GM12878 (cell line): ENCODE data around the gene RTN4RL1. TPM values are rescaled to one million over a fixed set of nuclear protein-coding genes. Genes with fewer than 3 reads are reported as not detected.

ENCODE experiments used
- ATAC-seq: fragments of 200-7000 bp; cut with Tn5 transposase; 3 replicates; pipeline ENCODE4 v1.9.1; 2020; ENCODE audit warnings: mild to moderate bottlenecking, moderate library complexity
- BruUV-seq: library from RNA; stranded (reverse); fragments of 400-500 nt; replicated peaks from 2 replicates; lab custom pipeline; 2021; lab: Mats Ljungman, UMichigan
- CTCF ChIA-PET: fragments of 300-600 bp; sonication (Branson Sonifier 250); formaldehyde crosslinking; extraction: SDS; loops from one replicate; lab custom pipeline; 2021; ENCODE audit warnings: inconsistent platforms; lab: Yijun Ruan, JAX
- POLR2A ChIA-PET: fragments of 350-600 bp; formaldehyde crosslinking; extraction: SDS; loops from one replicate; lab custom pipeline; 2021; ENCODE audit warnings: inconsistent platforms; lab: Charles Lee
- RAD21 ChIA-PET: fragments of 300-600 bp; sonication (Branson Sonifier 250); formaldehyde crosslinking; loops from one replicate; lab custom pipeline; 2023; ENCODE audit warnings: antibody characterized with exemption; ENCODE audit not compliant: unreplicated experiment; lab: Charles Lee
- SMC1A ChIA-PET: fragments of 300-600 bp; sonication (Branson Sonifier 250); formaldehyde crosslinking; loops from one replicate; lab custom pipeline; 2023; ENCODE audit not compliant: unreplicated experiment, uncharacterized antibody; lab: Charles Lee
- DNase-seq: peaks from one replicate; pipeline ENCODE4 v3.0.0-alpha.2; 2011; ENCODE audit warnings: low read depth, low spot score
- FAIRE-seq: peaks from 3 replicates; lab custom pipeline; 2011; peaks lifted over from hg19 to GRCh38; lab: Jason Lieb, UNC
- H2AFZ ChIP-seq: 2 replicates; pipeline ENCODE4 v1.6.0; 2011; ENCODE audit warnings: low read depth, low read length, control low read depth; ENCODE audit not compliant: control insufficient read depth
- H3K27ac ChIP-seq: 2 replicates; pipeline ENCODE4 v1.5.1; 2011; ENCODE audit warnings: control low read depth; ENCODE audit not compliant: control insufficient read depth, insufficient read depth
- H3K27me3 ChIP-seq, 2 experiments: replicated peaks in 1 of 2; 2 replicates each; pipeline versions ENCODE4 v1.6.0 to v1.6.1; 2011; ENCODE audit warnings: low read length in 1 of 2; ENCODE audit not compliant: control insufficient read depth in 2 of 2, insufficient read depth in 2 of 2
- H3K36me3 ChIP-seq, 2 experiments: 2 replicates each; pipeline ENCODE4 v1.5.1; 2011; ENCODE audit warnings: low read length in 1 of 2; ENCODE audit not compliant: control insufficient read depth in 2 of 2, insufficient read depth in 2 of 2
- H3K4me1 ChIP-seq: 2 replicates; pipeline ENCODE4 v1.6.1; 2011; ENCODE audit warnings: mild to moderate bottlenecking, low read length, moderate library complexity, mixed read lengths; ENCODE audit not compliant: control insufficient read depth, insufficient read depth
- H3K4me2 ChIP-seq: 2 replicates; pipeline ENCODE4 v1.6.0; 2011; ENCODE audit warnings: control low read depth; ENCODE audit not compliant: control insufficient read depth, insufficient read depth
- H3K4me3 ChIP-seq: fragments of 200-600 bp; sonication (generic); 2 replicates; pipeline ENCODE4 v1.5.1; 2016
- H3K79me2 ChIP-seq: 2 replicates; pipeline ENCODE4 v1.6.0; 2011; ENCODE audit warnings: low read length; ENCODE audit not compliant: control insufficient read depth, insufficient read depth
- H3K9ac ChIP-seq: 2 replicates; pipeline ENCODE4 v1.8.0; 2011; ENCODE audit warnings: low read length, control low read depth, mixed read lengths; ENCODE audit not compliant: control insufficient read depth, insufficient read depth
- H3K9me3 ChIP-seq: replicated peaks from 3 replicates; pipeline ENCODE4 v1.5.1; 2011; ENCODE audit warnings: mild to moderate bottlenecking, low read length; ENCODE audit not compliant: control insufficient read depth, insufficient read depth
- H4K20me1 ChIP-seq: 2 replicates; pipeline ENCODE4 v1.6.0; 2011; ENCODE audit not compliant: control insufficient read depth, insufficient read depth
- ASH2L ChIP-seq: fragments of 300-600, 200-600 bp; sonication (generic); IDR thresholded peaks from 2 replicates; pipeline ENCODE4 v1.6.1; 2017; ENCODE audit warnings: low read depth, mild to moderate bottlenecking, borderline replicate concordance
- CEBPZ ChIP-seq: fragments of 150-350 bp; IDR thresholded peaks from 2 replicates; pipeline ENCODE4 v1.6.1; 2016; ENCODE audit warnings: low read depth, low read length
- CREB1 ChIP-seq: IDR thresholded peaks from 2 replicates; pipeline ENCODE4 v1.6.1; 2012; ENCODE audit warnings: low read depth, mild to moderate bottlenecking, inconsistent platforms
- ESRRA ChIP-seq: IDR thresholded peaks from 2 replicates; pipeline ENCODE4 v1.6.1; 2012; ENCODE audit warnings: mild to moderate bottlenecking, low read length, improper control_type of control experiment
- EZH2 ChIP-seq: IDR thresholded peaks from 2 replicates; pipeline ENCODE4 v1.6.1; 2012; ENCODE audit warnings: low read depth, mild to moderate bottlenecking, control low read depth, inconsistent platforms, low read length, borderline replicate concordance; ENCODE audit not compliant: control insufficient read depth
- JUNB ChIP-seq: IDR thresholded peaks from 2 replicates; pipeline ENCODE4 v1.6.1; 2016; ENCODE audit warnings: antibody characterized with exemption, mild to moderate bottlenecking
- KAT2A ChIP-seq: conservative IDR thresholded peaks from 2 replicates; pipeline ENCODE4 v1.6.1; 2011; ENCODE audit warnings: low read depth, low read length; ENCODE audit not compliant: control insufficient read depth
- MEF2A ChIP-seq: IDR thresholded peaks from 2 replicates; pipeline ENCODE4 v1.6.1; 2011; ENCODE audit warnings: low read depth, mild to moderate bottlenecking, low read length, moderate library complexity; ENCODE audit not compliant: insufficient read depth
- NBN ChIP-seq: fragments of 450-650 bp; IDR thresholded peaks from 2 replicates; pipeline ENCODE4 v1.6.1; 2016
- POU2F2 ChIP-seq: IDR thresholded peaks from 3 replicates; pipeline ENCODE4 v1.6.1; 2011; ENCODE audit warnings: low read depth, mild to moderate bottlenecking, low read length, borderline replicate concordance
- RB1 ChIP-seq: fragments of 450-650 bp; formaldehyde crosslinking; IDR thresholded peaks from 2 replicates; pipeline ENCODE4 v1.6.1; 2017; ENCODE audit warnings: mild to moderate bottlenecking, borderline replicate concordance
- RBBP5 ChIP-seq: fragments of 200-600 bp; sonication (generic); conservative IDR thresholded peaks from 2 replicates; pipeline ENCODE4 v1.6.1; 2016
- USF1 ChIP-seq: IDR thresholded peaks from 2 replicates; pipeline ENCODE4 v1.6.1; 2011; ENCODE audit warnings: borderline replicate concordance, low read depth, mild to moderate bottlenecking, moderate library complexity, mixed read lengths, low read length; ENCODE audit not compliant: insufficient read depth; ENCODE audit errors: extremely low read length
- WGBS: methylation state at CpG from one replicate; pipeline ENCODE4 v1.1.6; 2016; ENCODE audit warnings: low lambda C conversion rate; ENCODE audit not compliant: insufficient replicate concordance, insufficient coverage; ENCODE audit errors: missing lambda C conversion rate; 5-methylcytosine and 5-hydroxymethylcytosine counted together
- in situ Hi-C: fragments of 300-500 bp; cut with MboI; formaldehyde crosslinking; loops from 9 replicates; pipeline ENCODE4 v1.14.3; 2018; ENCODE audit warnings: mixed read lengths
- intact Hi-C: fragments of 100-400 bp; cut with micrococcal nuclease; formaldehyde crosslinking; loops from one replicate; pipeline ENCODE4 v1.14.2; 2022; ENCODE audit not compliant: unreplicated experiment
- polyA plus RNA-seq, 11 experiments: library from polyadenylated mRNA; depleted of rRNA in 4 of 11; unstranded in 6 of 11; stranded (reverse) in 5 of 11; fragments of >200 nt; fragmentation: Nextera tagmentation in 4 of 11; fragmentation: Illumina TruSeq in 1 of 11; extraction: Ambion mirVana in 4 of 11; extraction: Trizol in 1 of 11; gene quantifications; 1 replicate in 1 of 11; 2 replicates in 10 of 11; pipeline versions ENCODE4 v1.2.1 to v1.2.3, GENCODE V29; 2011 to 2016; ENCODE audit warnings: inconsistent platforms in 2 of 11, missing spikeins in 2 of 11, low read depth in 1 of 11
- total RNA-seq, 4 experiments: library from RNA; depleted of rRNA in 3 of 4; stranded (reverse); fragments of >200 nt in 3 of 4; fragmentation: Illumina TruSeq in 1 of 4; extraction: Trizol in 1 of 4; gene quantifications; 2 replicates each; pipeline versions ENCODE4 v1.2.1 to v1.2.3, GENCODE V29; 2013 to 2021

The RTN4RL1 gene
- total and polyA plus RNA-seq, 10 of the 15 experiments (the other 5 are each of a cell fraction or from before 2014, with no cell fraction given) = 0.08 to 0.11 (median 0.10) TPM; not detected in 7

GRCh38 chr17:1961189-1961588 is 63.9 kb downstream of the RTN4RL1 start (continued):
- TF ChIP-seq USF1 (no peak), RBBP5 (no peak), ASH2L (no peak), POU2F2 (no peak), ESRRA (no peak)

- 75% methylated on average over 8 of the region's 8 CpGs for WGBS
- H3K27me3 ChIP-seq = no peaks in the 10 kb centered on the region
- H2AFZ ChIP-seq = no peak overlapping the region
- DNase-seq (no peak), ATAC-seq (no peak), FAIRE-seq (no peak)
- H3K9me3 ChIP-seq = no peaks in the 10 kb centered on the region
- no peak overlapping the region for H3K4me3 ChIP-seq
- no peak overlapping the region for H3K9ac ChIP-seq
- CTCF ChIA-PET = no interaction called here
- in situ Hi-C loops (no loop called here), intact Hi-C loops (no loop called here)
- H3K36me3 ChIP-seq = no peaks in the 10 kb centered on the region
- H4K20me1 ChIP-seq = no peaks in the 10 kb centered on the region
- no peak overlapping the region for H3K4me2 ChIP-seq
- no peak for TF ChIP-seq CEBPZ
- no peak for TF ChIP-seq MEF2A
- no peak for TF ChIP-seq RB1
- TF ChIP-seq EZH2 = no peak
- no peak for TF ChIP-seq JUNB
- TF ChIP-seq KAT2A = no peak
- TF ChIP-seq CREB1 = no peak
- no peak for TF ChIP-seq NBN
- POLR2A ChIA-PET = no interaction called here
- RAD21 ChIA-PET = no interaction called here
- no peaks in the 10 kb centered on the region for H3K4me1 ChIP-seq
- H3K79me2 ChIP-seq = no peaks in the 10 kb centered on the region
- BruUV-seq = no TSS peak
- H3K27ac ChIP-seq = no peak overlapping the region
- SMC1A ChIA-PET = no interaction called here
Measured at GRCh38 chr17:1960545-1960912, 64.6 kb downstream of the RTN4RL1 start.
